Measurements from ENCODE around the gene ADAM33.
A peak's percentile ranks its signal among the peaks of the same experiment; 100 is the strongest.

The ADAM33 gene

DNA sequence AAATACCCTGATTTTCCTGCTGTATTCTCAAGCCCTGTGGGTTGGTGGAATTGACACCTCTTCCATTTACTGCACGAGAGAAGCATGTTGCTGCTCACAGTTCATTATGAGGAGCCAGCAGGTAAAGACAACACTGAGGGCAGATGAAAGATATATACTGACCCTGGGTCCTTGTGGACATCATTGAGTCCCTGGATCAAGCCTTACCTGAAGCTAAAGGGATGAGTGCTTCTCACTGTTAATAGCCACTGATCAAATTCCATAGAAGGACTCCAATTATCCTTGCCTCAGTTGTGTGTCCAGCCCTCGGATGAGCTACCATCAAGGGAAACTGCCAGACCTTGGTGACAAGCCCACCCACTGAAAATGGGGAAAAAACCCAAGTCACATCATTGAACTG lies 38.3 kb upstream of the ADAM33 start:
- Histone ChIP-seq H3K9ac (ENCODE audit: low read length) (no peak overlapping the region), H3F3A (ENCODE audit: insufficient read depth, low read length) (no peaks in the 10 kb centered on the region), H3K36me3 (replicated peaks; ENCODE audit: insufficient read depth, low read length) (no peaks in the 10 kb centered on the region), H3K4me2 (ENCODE audit: low read depth, low read length) (0 out of 2 replicates have a peak overlapping the region, but pooled peaks have one; percentile 21), H3K27me3 (replicated peaks; ENCODE audit: insufficient read depth, low read length) (no peaks in the 10 kb centered on the region), H3K4me1 (ENCODE audit: low read length) (peaks cover 13% of the 10 kb centered on the region), H3K4me3 (ENCODE audit: low read length) (no peak overlapping the region), H3K9me3 (replicated peaks; ENCODE audit: insufficient read depth, low read length) (no peaks in the 10 kb centered on the region), H3K27ac (ENCODE audit: low read length) (no peak overlapping the region), H4K20me1 (ENCODE audit: insufficient read depth, low read length) (no peaks in the 10 kb centered on the region), H3K9me2 (replicated peaks; ENCODE audit: insufficient read depth, low read length) (no peaks in the 10 kb centered on the region), H3K79me2 (ENCODE audit: low read length) (no peaks in the 10 kb centered on the region), H2AFZ (ENCODE audit: low read length) (no peak overlapping the region)
- TF ChIP-seq EZH2phosphoT487 (IDR thresholded peaks at IDR 0.05; ENCODE audit: low read length) (no peak), EZH2 (optimal IDR thresholded peaks at IDR 0.05; ENCODE audit: low read depth, low read length) (no peak)
- TF ChIP-seq, protein P1, sequence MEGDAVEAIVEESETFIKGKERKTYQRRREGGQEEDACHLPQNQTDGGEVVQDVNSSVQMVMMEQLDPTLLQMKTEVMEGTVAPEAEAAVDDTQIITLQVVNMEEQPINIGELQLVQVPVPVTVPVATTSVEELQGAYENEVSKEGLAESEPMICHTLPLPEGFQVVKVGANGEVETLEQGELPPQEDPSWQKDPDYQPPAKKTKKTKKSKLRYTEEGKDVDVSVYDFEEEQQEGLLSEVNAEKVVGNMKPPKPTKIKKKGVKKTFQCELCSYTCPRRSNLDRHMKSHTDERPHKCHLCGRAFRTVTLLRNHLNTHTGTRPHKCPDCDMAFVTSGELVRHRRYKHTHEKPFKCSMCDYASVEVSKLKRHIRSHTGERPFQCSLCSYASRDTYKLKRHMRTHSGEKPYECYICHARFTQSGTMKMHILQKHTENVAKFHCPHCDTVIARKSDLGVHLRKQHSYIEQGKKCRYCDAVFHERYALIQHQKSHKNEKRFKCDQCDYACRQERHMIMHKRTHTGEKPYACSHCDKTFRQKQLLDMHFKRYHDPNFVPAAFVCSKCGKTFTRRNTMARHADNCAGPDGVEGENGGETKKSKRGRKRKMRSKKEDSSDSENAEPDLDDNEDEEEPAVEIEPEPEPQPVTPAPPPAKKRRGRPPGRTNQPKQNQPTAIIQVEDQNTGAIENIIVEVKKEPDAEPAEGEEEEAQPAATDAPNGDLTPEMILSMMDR (IDR thresholded peaks at IDR 0.05; ENCODE audit: low read length), result no peak
- no peak for DNase-seq

DNA sequence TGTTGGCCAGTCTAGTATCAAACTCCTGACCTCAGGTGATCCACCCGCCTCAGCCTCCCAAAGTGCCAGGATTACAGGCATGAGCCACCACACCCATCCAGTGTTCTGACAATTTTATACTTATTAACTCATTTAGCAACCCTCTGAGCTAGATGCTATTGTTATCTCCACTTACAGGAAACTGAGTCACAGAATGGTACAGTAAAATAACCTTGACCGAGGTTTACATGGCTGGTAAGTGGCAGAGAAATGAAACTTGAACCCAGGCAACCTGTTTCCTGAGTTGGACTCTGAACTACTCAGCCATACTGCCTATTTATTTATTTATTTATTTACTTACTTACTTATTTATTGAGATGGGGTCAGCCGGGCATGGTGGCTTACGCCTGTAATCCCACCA lies 37.2 kb upstream of the ADAM33 start:
- H3K9me3 ChIP-seq (replicated peaks; ENCODE audit: insufficient read depth, low read length), result no peaks in the 10 kb centered on the region
- peaks cover 3% of the 10 kb centered on the region; the same call in 1 of the 2 replicates for H3F3A ChIP-seq (ENCODE audit: insufficient read depth, low read length)
- H3K4me3 ChIP-seq (ENCODE audit: low read length), result no peak overlapping the region
- DNase-seq, result no peak
- H3K27ac ChIP-seq (ENCODE audit: low read length), result no peak overlapping the region
- H3K36me3 ChIP-seq (replicated peaks; ENCODE audit: insufficient read depth, low read length), result no peaks in the 10 kb centered on the region
- no peaks in the 10 kb centered on the region for H3K79me2 ChIP-seq (ENCODE audit: low read length)
- no peak overlapping the region for H3K4me2 ChIP-seq (ENCODE audit: low read depth, low read length)
- H3K9ac ChIP-seq (ENCODE audit: low read length), result no peak overlapping the region
- no peaks in the 10 kb centered on the region for H4K20me1 ChIP-seq (ENCODE audit: insufficient read depth, low read length)
- H3K4me1 ChIP-seq (ENCODE audit: low read length), result peaks cover 19% of the 10 kb centered on the region
- TF ChIP-seq EZH2 (optimal IDR thresholded peaks at IDR 0.05; ENCODE audit: low read depth, low read length), result no peak
- TF ChIP-seq, protein P1 (IDR thresholded peaks at IDR 0.05; ENCODE audit: low read length), result no peak
- TF ChIP-seq EZH2phosphoT487 (IDR thresholded peaks at IDR 0.05; ENCODE audit: low read length), result no peak
- H2AFZ ChIP-seq (ENCODE audit: low read length), result no peak overlapping the region
- H3K27me3 ChIP-seq (replicated peaks; ENCODE audit: insufficient read depth, low read length), result no peaks in the 10 kb centered on the region
- H3K9me2 ChIP-seq (replicated peaks; ENCODE audit: insufficient read depth, low read length), result no peaks in the 10 kb centered on the region

DNA sequence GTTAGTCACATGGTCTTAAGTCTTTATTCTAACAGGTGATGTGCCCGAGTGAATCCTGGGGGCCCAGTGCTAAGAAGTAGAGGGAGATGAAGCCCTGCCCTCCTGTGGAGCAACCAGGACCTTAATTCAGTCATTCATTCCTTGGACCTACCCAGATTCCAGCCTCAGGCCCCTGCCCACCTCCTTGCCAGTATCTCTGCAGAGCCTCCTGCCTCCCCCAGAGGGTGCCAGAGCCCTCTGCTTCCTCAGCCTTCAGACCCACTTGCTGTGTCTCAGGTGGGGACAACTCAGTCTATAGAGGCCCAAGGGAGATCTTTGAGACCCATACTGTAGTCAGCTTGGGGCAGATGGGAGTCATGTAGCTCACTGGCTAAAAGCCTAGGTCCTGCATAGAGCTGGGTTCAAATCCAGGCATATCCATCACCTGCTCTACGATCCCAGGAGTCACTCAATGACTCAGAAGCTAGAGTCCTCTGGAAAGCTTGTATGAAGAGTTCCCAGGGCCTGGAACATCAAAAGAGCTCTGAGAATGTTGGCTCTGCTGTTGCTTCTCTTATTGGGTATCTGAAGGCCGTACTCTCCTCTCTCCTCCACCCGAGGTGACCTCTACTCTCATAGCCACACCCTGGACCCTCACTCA lies 34.5 kb upstream of the ADAM33 start:
- Histone ChIP-seq H3K9ac (ENCODE audit: low read length) (no peak overlapping the region), H4K20me1 (ENCODE audit: insufficient read depth, low read length) (no peaks in the 10 kb centered on the region), H3K4me2 (ENCODE audit: low read depth, low read length) (no peak overlapping the region), H3K9me3 (replicated peaks; ENCODE audit: insufficient read depth, low read length) (no peaks in the 10 kb centered on the region), H3K36me3 (replicated peaks; ENCODE audit: insufficient read depth, low read length) (no peaks in the 10 kb centered on the region), H3K4me1 (ENCODE audit: low read length) (peaks cover 24% of the 10 kb centered on the region), H3K9me2 (replicated peaks; ENCODE audit: insufficient read depth, low read length) (no peaks in the 10 kb centered on the region), H2AFZ (ENCODE audit: low read length) (no peak overlapping the region), H3K4me3 (ENCODE audit: low read length) (no peak overlapping the region), H3F3A (ENCODE audit: insufficient read depth, low read length) (peaks cover 3% of the 10 kb centered on the region; the same call in 1 of the 2 replicates), H3K27ac (ENCODE audit: low read length) (no peak overlapping the region), H3K27me3 (replicated peaks; ENCODE audit: insufficient read depth, low read length) (no peaks in the 10 kb centered on the region), H3K79me2 (ENCODE audit: low read length) (no peaks in the 10 kb centered on the region)
- DNase-seq, result peak; percentile 21
- TF ChIP-seq, protein P1 (IDR thresholded peaks at IDR 0.05; ENCODE audit: low read length), result peak; percentile 65
- TF ChIP-seq EZH2phosphoT487 (IDR thresholded peaks at IDR 0.05; ENCODE audit: low read length), result no peak
